Measurements from ENCODE around the gene GAS2L1.

GAS2L1 gene

DNA sequence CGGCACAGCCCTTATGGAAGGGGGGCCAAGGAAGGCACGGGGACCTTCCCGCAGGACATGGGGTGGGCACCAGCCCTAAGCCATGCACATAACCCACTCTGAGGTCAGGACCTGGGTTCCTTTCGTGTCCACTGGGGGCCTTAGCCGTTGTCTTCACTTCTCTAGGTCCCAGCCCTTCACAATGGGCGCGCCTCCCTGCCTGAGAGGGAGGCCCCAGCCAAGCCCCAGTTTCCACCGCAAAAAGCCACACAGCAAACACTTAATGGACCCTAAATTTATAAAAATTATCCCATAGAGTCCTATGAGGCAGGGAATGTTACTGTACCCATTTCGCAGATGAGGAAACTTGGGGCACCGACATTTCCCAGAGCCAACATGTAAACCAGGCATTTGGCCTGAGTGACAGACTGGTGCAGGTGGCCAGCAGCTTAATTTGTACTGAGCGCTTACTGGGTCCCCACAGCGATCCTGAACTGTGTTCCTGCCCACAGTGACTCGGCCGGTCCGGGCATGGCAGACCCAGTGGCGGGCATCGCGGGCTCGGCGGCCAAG lies 1.2 kb downstream of the GAS2L1 start:
- DNase-seq (ENCODE audit: insufficient read length, low spot score): no peak
- TF ChIP-seq POU2F2 (IDR thresholded peaks at IDR 0.05; ENCODE audit: low read depth, low read length) (no peak), POLR2A (IDR thresholded peaks at IDR 0.05; ENCODE audit: low read depth, low read length) (no peak), POLR2AphosphoS5 (IDR thresholded peaks at IDR 0.05; ENCODE audit: low read depth, low read length) (no peak), PAX5 (IDR thresholded peaks at IDR 0.05; ENCODE audit: insufficient read depth, low read length, severe bottlenecking) (no peak), TAF1 (IDR thresholded peaks at IDR 0.05; ENCODE audit: low read depth, low read length) (no peak), SPI1 (IDR thresholded peaks at IDR 0.05; ENCODE audit: low read depth, low read length) (no peak)
- no peak for FAIRE-seq

DNA sequence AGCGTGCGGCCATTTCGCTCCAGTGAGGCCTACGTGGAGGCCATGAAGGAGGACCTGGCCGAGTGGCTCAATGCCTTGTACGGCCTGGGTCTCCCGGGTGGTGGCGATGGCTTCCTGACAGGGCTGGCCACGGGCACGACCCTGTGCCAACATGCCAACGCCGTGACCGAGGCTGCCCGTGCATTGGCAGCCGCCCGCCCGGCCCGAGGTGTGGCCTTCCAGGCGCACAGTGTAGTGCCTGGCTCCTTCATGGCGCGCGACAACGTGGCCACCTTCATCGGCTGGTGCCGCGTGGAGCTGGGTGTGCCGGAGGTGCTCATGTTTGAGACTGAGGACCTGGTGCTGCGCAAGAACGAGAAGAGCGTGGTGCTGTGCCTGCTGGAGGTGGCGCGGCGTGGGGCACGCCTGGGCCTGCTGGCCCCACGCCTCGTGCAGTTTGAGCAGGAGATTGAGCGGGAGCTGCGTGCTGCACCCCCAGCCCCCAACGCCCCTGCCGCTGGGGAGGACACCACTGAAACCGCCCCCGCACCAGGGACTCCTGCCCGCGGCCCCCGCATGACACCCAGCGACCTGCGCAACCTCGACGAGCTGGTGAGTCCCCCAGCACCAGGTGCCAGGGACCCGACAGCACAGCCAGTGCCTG lies 1.8 kb downstream of the GAS2L1 start:
- FAIRE-seq: no peak
- TF ChIP-seq PAX5 (IDR thresholded peaks at IDR 0.05; ENCODE audit: insufficient read depth, low read length, severe bottlenecking): no peak
- TF ChIP-seq POLR2A (IDR thresholded peaks at IDR 0.05; ENCODE audit: low read depth, low read length): no peak
- TF ChIP-seq SPI1 (IDR thresholded peaks at IDR 0.05; ENCODE audit: low read depth, low read length): no peak
- no peak for TF ChIP-seq POLR2AphosphoS5 (IDR thresholded peaks at IDR 0.05; ENCODE audit: low read depth, low read length)
- TF ChIP-seq POU2F2 (IDR thresholded peaks at IDR 0.05; ENCODE audit: low read depth, low read length): no peak
- no peak for TF ChIP-seq TAF1 (IDR thresholded peaks at IDR 0.05; ENCODE audit: low read depth, low read length)
- no peak for DNase-seq (ENCODE audit: insufficient read length, low spot score)

DNA sequence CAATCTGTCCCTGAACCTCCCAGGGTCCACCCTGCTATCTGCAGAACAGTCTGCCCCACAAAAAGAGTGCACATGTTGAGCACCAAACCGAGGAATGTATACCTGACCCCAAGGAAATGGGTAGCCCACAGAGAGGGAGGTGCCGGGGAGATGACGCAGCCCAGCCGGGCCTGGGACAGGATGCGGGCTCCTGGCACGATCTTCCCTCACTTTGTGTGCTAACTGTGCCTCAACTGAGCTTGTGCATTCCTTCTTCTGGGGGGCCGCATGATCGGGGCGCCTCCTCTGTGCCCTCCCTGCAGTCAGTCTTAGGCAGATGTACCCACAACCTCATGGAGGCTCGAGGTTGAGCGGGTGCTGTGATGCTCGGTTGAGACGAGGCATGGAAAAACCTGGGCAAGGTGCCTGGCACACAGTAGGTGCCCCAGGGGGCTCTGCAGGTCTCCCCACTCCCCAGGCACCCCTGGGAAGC lies 2.4 kb downstream of the GAS2L1 start:
- DNase-seq (ENCODE audit: insufficient read length, low spot score): no peak
- TF ChIP-seq POLR2A (IDR thresholded peaks at IDR 0.05; ENCODE audit: low read depth, low read length) (no peak), PAX5 (IDR thresholded peaks at IDR 0.05; ENCODE audit: insufficient read depth, low read length, severe bottlenecking) (no peak)
- no peak for FAIRE-seq

DNA sequence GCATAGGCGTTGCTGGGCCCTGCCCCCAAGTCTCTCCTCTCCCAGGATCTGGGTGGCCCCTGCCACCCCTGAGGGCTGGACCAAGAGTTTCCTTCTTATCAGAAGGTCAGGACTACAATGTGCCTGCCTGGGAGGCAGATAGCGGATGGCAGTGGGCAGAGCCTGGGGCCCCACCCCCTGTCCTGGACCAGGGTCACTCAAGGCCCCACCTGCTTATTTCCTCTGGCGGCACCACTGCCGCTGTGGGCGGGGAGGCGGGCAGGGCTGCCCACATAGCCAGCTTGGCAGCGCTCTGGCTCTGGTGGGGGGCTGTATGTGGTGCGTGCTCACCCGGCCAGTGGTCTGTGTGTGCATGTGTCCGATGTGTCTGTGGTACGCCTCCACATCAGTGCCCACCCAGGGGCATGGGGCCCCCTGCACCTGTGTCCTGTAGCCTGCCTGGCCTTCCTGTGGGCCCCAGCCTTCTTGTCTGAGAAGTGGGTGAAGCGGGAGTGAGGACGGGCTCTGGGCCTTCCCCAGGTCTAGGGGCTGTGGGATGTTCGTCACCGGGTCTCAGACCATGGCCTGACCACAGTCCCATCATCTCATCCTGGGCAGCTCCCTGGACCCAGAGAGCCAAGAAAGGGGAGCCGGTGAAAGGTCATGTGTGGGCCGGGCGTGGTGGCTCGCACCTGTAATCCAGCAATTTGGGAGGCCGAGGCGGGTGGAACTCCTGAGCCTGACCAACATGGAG lies 3.0 kb downstream of the GAS2L1 start:
- no peak for TF ChIP-seq TAF1 (IDR thresholded peaks at IDR 0.05; ENCODE audit: low read depth, low read length)
- TF ChIP-seq POLR2A (IDR thresholded peaks at IDR 0.05; ENCODE audit: low read depth, low read length): no peak
- no peak for TF ChIP-seq POLR2AphosphoS5 (IDR thresholded peaks at IDR 0.05; ENCODE audit: low read depth, low read length)
- no peak for TF ChIP-seq SPI1 (IDR thresholded peaks at IDR 0.05; ENCODE audit: low read depth, low read length)
- TF ChIP-seq POU2F2 (IDR thresholded peaks at IDR 0.05; ENCODE audit: low read depth, low read length): no peak
- TF ChIP-seq PAX5 (IDR thresholded peaks at IDR 0.05; ENCODE audit: insufficient read depth, low read length, severe bottlenecking): no peak
- peak; percentile 8 for DNase-seq (ENCODE audit: insufficient read length, low spot score)
- no peak for FAIRE-seq

DNA sequence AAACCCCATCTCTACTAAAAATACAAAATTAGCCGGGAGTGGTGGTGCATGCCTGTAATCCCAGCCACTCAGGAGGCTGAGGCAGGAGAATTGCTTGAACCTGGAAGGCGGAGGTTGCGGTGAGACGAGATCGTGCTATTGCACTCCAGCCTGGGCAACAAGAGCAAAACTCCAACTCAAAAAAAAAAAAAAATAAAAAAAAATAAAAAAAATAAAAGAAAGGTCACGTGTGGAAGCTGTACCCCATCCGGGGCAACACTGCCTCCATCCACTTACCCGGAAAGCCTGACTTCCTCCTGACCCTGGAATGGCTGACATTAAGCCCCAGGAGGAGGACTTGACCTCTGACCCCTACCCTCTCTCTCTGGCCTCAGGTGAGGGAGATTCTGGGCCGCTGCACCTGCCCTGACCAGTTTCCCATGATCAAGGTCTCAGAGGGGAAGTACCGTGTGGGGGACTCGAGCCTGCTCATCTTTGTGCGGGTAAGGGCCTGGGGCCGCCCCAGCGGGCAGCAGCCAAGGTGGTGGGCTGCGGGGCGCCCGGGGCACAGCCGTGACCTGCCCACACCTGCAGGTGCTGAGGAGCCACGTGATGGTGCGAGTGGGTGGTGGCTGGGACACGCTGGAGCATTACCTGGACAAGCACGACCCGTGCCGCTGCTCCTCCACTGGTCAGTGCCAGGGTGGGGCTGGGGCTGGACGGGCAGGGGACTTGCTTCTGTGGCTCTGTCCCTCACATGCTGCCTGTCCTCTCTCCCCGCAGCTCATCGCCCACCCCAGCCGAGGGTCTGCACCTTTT lies 3.8 kb downstream of the GAS2L1 start:
- TF ChIP-seq POU2F2 (IDR thresholded peaks at IDR 0.05; ENCODE audit: low read depth, low read length) (no peak), POLR2A (IDR thresholded peaks at IDR 0.05; ENCODE audit: low read depth, low read length) (no peak), TAF1 (IDR thresholded peaks at IDR 0.05; ENCODE audit: low read depth, low read length) (no peak), PAX5 (IDR thresholded peaks at IDR 0.05; ENCODE audit: insufficient read depth, low read length, severe bottlenecking) (no peak), POLR2AphosphoS5 (IDR thresholded peaks at IDR 0.05; ENCODE audit: low read depth, low read length) (no peak), SPI1 (IDR thresholded peaks at IDR 0.05; ENCODE audit: low read depth, low read length) (0 out of 2 replicates have a peak, but pooled peaks have one; percentile 5)
- FAIRE-seq (peak; percentile 51), DNase-seq (ENCODE audit: insufficient read length, low spot score) (peak; percentile 17)

DNA sequence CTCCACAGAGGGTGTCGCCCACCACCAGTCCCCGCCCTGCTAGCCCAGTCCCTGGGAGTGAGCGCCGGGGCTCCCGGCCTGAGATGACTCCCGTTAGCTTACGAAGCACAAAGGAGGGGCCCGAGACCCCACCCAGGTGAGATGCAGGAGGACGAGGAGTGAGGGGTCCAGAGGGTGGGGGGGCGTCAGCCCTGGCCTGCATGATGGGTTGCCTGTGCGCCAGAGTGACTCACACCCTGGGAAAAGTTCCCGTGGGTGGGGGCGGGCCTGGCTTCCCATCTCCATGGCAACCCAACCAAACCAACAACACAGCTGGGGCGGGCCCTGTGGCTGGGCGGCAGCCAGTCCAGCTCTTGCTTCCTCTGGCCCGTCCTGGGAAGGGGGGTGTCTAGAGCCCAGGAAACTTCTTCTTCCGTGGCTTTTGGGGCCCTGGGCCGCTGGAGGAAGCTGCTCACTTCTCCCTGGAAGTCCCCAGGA lies 4.5 kb downstream of the GAS2L1 start:
- FAIRE-seq: peak; percentile 75
- DNase-seq (ENCODE audit: insufficient read length, low spot score): peak; percentile 79
- no peak for TF ChIP-seq SPI1 (IDR thresholded peaks at IDR 0.05; ENCODE audit: low read depth, low read length)
- TF ChIP-seq POLR2A (IDR thresholded peaks at IDR 0.05; ENCODE audit: low read depth, low read length): no peak
- no peak for TF ChIP-seq POU2F2 (IDR thresholded peaks at IDR 0.05; ENCODE audit: low read depth, low read length)
- TF ChIP-seq PAX5 (IDR thresholded peaks at IDR 0.05; ENCODE audit: insufficient read depth, low read length, severe bottlenecking): no peak
- TF ChIP-seq POLR2AphosphoS5 (IDR thresholded peaks at IDR 0.05; ENCODE audit: low read depth, low read length): no peak
- TF ChIP-seq TAF1 (IDR thresholded peaks at IDR 0.05; ENCODE audit: low read depth, low read length): no peak

DNA sequence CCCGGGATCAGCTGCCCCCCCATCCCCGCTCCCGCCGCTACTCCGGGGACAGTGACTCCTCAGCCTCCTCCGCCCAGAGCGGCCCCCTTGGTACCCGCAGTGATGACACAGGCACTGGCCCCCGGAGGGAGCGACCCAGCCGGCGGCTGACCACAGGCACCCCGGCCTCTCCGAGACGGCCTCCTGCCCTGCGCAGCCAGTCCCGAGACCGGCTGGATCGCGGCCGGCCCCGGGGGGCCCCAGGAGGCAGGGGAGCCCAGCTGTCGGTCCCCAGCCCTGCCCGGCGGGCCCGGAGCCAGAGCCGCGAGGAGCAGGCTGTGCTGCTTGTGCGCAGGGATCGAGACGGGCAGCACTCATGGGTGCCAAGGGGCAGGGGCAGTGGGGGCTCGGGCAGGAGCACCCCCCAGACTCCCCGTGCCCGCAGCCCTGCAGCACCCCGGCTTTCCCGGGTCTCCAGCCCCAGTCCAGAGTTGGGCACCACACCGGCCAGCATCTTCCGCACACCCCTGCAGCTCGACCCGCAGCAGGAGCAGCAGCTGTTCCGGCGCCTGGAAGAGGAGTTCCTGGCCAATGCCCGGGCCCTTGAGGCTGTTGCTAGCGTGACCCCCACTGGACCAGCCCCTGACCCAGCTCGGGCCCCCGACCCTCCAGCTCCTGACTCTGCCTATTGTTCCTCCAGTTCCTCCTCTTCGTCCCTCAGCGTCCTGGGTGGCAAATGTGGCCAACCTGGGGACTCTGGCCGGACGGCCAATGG lies 5.2 kb downstream of the GAS2L1 start:
- FAIRE-seq: no peak
- TF ChIP-seq POU2F2 (IDR thresholded peaks at IDR 0.05; ENCODE audit: low read depth, low read length) (no peak), SPI1 (IDR thresholded peaks at IDR 0.05; ENCODE audit: low read depth, low read length) (no peak), POLR2AphosphoS5 (IDR thresholded peaks at IDR 0.05; ENCODE audit: low read depth, low read length) (no peak), POLR2A (IDR thresholded peaks at IDR 0.05; ENCODE audit: low read depth, low read length) (no peak), PAX5 (IDR thresholded peaks at IDR 0.05; ENCODE audit: insufficient read depth, low read length, severe bottlenecking) (no peak), TAF1 (IDR thresholded peaks at IDR 0.05; ENCODE audit: low read depth, low read length) (no peak)
- DNase-seq (ENCODE audit: insufficient read length, low spot score): peak; percentile 13

Data from GM12891 (cell line).